IMR-90 (cell line): ENCODE measurements around the gene SLAMF7.
"Not testable (repeated sequence)": the region's sequence is repeated elsewhere in the genome, so short reads cannot be mapped to it uniquely, and the experiment has no call there.

ENCODE experiments used
- FOS ChIP-seq: fragments of 150-350 bp; IDR thresholded peaks from 2 replicates; pipeline ENCODE4 v1.6.1; 2016; ENCODE audit warnings: low read depth, low read length
- MXI1 ChIP-seq: IDR thresholded peaks from 2 replicates; pipeline ENCODE4 v1.6.1; 2012; ENCODE audit warnings: low read depth, mild to moderate bottlenecking, low read length, moderate library complexity, borderline replicate concordance
- NFE2L2 ChIP-seq: fragments of 150-350 bp; IDR thresholded peaks from 2 replicates; pipeline ENCODE4 v1.6.1; 2016; ENCODE audit warnings: low read depth, mild to moderate bottlenecking, low read length
- POLR2A ChIP-seq: IDR thresholded peaks from 2 replicates; pipeline ENCODE4 v1.6.1; 2012; ENCODE audit warnings: mild to moderate bottlenecking, low read depth, low read length
- RAD21 ChIP-seq: IDR thresholded peaks from 2 replicates; pipeline ENCODE4 v1.6.1; 2012; ENCODE audit warnings: low read length, improper control_type of control experiment
- RFX5 ChIP-seq: IDR thresholded peaks from 2 replicates; pipeline ENCODE4 v1.8.0; 2012; ENCODE audit warnings: low read depth, mild to moderate bottlenecking, low read length, moderate library complexity
- SMC3 ChIP-seq: fragments of 150-350 bp; IDR thresholded peaks from 2 replicates; pipeline ENCODE4 v1.6.1; 2016; ENCODE audit warnings: low read depth, mild to moderate bottlenecking, antibody characterized with exemption, low read length, moderate library complexity
- USF2 ChIP-seq: fragments of 150-350 bp; IDR thresholded peaks from 2 replicates; pipeline ENCODE4 v1.6.1; 2017; ENCODE audit warnings: mild to moderate bottlenecking, antibody characterized with exemption, low read length, low read depth
- TF ChIP-seq, protein P1 (sequence below): conservative IDR thresholded peaks from 2 replicates; pipeline ENCODE4 v1.5.1; 2012; ENCODE audit warnings: mild to moderate bottlenecking, low read depth, low read length, improper control_type of control experiment
- TF ChIP-seq, protein P2 (sequence below): fragments of 150-350 bp; IDR thresholded peaks from 2 replicates; pipeline ENCODE4 v1.6.1; 2016; ENCODE audit warnings: low read depth, mild to moderate bottlenecking, low read length, moderate library complexity, borderline replicate concordance

DNA sequence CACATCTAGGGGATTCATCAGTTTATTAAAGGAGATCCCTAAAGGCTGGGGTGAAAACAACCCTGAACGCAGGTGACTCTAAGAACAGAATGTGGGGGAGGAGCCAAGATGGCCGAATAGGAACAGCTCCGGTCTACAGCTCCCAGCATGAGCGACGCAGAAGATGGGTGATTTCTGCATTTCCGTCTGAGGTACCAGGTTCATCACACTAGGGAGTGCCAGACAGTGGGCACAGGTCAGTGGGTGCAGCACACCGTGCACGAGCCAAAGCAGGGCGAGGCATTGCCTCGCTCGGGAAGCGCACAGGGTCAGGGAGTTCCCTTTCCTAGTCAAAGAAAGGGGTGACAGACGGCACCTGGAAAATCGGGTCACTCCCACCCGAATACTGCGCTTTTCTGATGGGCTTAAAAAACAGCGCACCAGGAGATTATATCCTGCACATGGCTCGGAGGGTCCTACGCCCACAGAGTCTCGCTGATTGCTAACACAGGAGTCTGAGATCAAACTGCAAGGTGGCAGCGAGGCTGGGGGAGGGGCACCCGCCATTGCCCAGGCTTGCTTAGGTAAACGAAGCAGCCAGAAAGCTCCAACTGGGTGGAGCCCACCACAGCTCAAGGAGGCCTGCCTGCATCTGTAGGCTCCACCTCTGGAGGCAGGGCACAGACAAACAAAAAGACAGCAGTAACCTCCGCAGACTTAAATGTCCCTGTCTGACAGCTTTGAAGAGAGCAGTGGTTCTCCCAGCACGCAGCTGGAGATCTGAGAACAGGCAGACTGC lies 44.1 kb downstream of the SLAMF7 start:
- TF ChIP-seq, protein P1, sequence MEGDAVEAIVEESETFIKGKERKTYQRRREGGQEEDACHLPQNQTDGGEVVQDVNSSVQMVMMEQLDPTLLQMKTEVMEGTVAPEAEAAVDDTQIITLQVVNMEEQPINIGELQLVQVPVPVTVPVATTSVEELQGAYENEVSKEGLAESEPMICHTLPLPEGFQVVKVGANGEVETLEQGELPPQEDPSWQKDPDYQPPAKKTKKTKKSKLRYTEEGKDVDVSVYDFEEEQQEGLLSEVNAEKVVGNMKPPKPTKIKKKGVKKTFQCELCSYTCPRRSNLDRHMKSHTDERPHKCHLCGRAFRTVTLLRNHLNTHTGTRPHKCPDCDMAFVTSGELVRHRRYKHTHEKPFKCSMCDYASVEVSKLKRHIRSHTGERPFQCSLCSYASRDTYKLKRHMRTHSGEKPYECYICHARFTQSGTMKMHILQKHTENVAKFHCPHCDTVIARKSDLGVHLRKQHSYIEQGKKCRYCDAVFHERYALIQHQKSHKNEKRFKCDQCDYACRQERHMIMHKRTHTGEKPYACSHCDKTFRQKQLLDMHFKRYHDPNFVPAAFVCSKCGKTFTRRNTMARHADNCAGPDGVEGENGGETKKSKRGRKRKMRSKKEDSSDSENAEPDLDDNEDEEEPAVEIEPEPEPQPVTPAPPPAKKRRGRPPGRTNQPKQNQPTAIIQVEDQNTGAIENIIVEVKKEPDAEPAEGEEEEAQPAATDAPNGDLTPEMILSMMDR = not testable (repeated sequence)
- TF ChIP-seq MXI1, NFE2L2, RAD21, FOS, POLR2A, SMC3, USF2, RFX5: not testable (repeated sequence)
- TF ChIP-seq, protein P2, sequence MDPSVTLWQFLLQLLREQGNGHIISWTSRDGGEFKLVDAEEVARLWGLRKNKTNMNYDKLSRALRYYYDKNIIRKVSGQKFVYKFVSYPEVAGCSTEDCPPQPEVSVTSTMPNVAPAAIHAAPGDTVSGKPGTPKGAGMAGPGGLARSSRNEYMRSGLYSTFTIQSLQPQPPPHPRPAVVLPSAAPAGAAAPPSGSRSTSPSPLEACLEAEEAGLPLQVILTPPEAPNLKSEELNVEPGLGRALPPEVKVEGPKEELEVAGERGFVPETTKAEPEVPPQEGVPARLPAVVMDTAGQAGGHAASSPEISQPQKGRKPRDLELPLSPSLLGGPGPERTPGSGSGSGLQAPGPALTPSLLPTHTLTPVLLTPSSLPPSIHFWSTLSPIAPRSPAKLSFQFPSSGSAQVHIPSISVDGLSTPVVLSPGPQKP = not testable (repeated sequence)
